ENCODE measurements around the gene COL18A1.

GRCh38 chr21:45499201-45499750, 94.3 kb downstream of the COL18A1 start:
- TF ChIP-seq CTCF (IDR thresholded peaks at IDR 0.05; ENCODE audit: borderline replicate concordance, extremely low read depth, low read length, poor library complexity, severe bottlenecking) (no peak), EZH2 (IDR thresholded peaks at IDR 0.05; ENCODE audit: borderline replicate concordance, low read depth, low read length, severe bottlenecking) (no peak)
